ENCODE data around the gene CAMK2D.

DNA sequence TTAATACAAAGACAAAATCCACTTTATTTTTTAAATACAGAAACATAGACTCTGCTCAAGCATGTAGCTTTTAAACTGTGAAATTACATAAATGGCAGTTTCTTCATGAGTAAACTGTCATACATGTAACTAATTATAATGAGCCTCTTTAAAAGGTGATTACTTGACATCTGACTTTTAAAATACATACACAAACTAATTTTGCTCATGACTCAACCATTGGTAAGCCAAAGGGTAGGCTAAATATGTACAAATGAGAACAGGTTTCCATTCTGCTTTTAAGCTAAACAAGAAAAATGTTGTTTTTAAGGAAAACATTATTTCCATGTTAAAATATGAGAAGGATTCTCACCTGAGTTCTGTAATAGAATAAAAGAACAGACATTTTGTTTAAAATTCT, 27.9 kb downstream of the CAMK2D start:
- TF ChIP-seq, protein P1, sequence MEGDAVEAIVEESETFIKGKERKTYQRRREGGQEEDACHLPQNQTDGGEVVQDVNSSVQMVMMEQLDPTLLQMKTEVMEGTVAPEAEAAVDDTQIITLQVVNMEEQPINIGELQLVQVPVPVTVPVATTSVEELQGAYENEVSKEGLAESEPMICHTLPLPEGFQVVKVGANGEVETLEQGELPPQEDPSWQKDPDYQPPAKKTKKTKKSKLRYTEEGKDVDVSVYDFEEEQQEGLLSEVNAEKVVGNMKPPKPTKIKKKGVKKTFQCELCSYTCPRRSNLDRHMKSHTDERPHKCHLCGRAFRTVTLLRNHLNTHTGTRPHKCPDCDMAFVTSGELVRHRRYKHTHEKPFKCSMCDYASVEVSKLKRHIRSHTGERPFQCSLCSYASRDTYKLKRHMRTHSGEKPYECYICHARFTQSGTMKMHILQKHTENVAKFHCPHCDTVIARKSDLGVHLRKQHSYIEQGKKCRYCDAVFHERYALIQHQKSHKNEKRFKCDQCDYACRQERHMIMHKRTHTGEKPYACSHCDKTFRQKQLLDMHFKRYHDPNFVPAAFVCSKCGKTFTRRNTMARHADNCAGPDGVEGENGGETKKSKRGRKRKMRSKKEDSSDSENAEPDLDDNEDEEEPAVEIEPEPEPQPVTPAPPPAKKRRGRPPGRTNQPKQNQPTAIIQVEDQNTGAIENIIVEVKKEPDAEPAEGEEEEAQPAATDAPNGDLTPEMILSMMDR (conservative IDR thresholded peaks at IDR 0.05; ENCODE audit: low read length) = no peak
- no peak for TF ChIP-seq EZH2phosphoT487 (IDR thresholded peaks at IDR 0.05; ENCODE audit: borderline replicate concordance, low read depth, low read length)

Data from OCI-LY7 (cell line).